ENCODE measurements around the gene P3H4.

The P3H4 gene

GRCh38 chr17:41797377-41797776 lies 14.4 kb downstream of the P3H4 start:
- H3K36me3 ChIP-seq (ENCODE audit: control insufficient read depth, insufficient read depth, low read length) = no peaks in the 10 kb centered on the region
- H3K9ac ChIP-seq (ENCODE audit: low read length) = no peak overlapping the region
- no peak overlapping the region for H3K4me3 ChIP-seq (ENCODE audit: low read length)
- peaks cover 52% of the 10 kb centered on the region for H3K4me1 ChIP-seq (ENCODE audit: control insufficient read depth, insufficient read depth, low read length)
- H3K9me3 ChIP-seq (ENCODE audit: control insufficient read depth, low read length) = no peaks in the 10 kb centered on the region
- no peaks in the 10 kb centered on the region for H3K27me3 ChIP-seq (ENCODE audit: control insufficient read depth, insufficient read depth, low read length)

DNA sequence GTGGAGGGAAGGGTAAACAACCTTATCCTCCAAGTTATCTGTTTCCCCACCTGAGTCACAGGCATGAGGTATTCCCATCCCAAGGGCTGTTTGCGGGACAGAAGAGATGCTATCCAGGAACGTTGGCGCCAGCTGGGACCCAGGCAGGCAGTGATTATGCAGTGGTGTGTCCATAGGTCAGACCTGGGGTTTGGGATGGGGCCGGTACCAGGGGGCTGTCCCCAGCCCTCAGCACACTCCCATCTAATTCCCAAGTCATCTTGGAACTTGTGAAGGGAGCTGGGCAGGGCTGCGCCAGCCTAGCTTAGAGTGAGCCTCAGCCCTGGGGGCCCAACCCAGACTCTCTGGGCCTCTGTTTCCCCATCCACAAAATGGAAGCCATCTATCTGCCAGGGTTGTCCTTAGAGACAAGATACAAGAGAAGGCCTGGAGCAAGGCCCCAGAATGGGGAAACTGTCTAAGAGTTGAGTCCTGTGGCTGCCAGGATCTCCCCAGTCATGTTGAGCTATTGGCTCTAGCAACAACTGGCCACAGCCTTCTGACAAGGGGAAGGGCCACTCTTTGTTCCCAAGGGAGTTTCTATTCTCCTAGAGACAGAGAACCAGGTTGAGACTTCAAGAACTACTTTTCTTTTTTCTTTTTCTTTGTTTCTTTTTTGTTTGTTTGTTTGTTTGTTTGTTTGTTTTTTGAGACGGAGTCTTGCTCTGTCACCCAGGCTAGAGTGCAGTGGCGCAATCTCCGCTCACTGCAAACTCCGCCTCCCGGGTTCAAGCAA lies 15.4 kb downstream of the P3H4 start:
- Histone ChIP-seq H3K9ac (ENCODE audit: low read length) (no peak overlapping the region), H3K9me3 (ENCODE audit: control insufficient read depth, low read length) (no peaks in the 10 kb centered on the region), H3K27me3 (ENCODE audit: control insufficient read depth, insufficient read depth, low read length) (no peaks in the 10 kb centered on the region), H3K4me3 (ENCODE audit: low read length) (no peak overlapping the region), H3K4me1 (ENCODE audit: control insufficient read depth, insufficient read depth, low read length) (peaks cover 60% of the 10 kb centered on the region), H3K36me3 (ENCODE audit: control insufficient read depth, insufficient read depth, low read length) (no peaks in the 10 kb centered on the region)

GRCh38 chr17:41794540-41794975 lies 17.2 kb downstream of the P3H4 start:
- Histone ChIP-seq H3K9me3 (ENCODE audit: control insufficient read depth, low read length) (no peaks in the 10 kb centered on the region), H3K27me3 (ENCODE audit: control insufficient read depth, insufficient read depth, low read length) (no peaks in the 10 kb centered on the region), H3K4me1 (ENCODE audit: control insufficient read depth, insufficient read depth, low read length) (peaks cover 46% of the 10 kb centered on the region), H3K36me3 (ENCODE audit: control insufficient read depth, insufficient read depth, low read length) (no peaks in the 10 kb centered on the region), H3K4me3 (ENCODE audit: low read length) (no peak overlapping the region), H3K9ac (ENCODE audit: low read length) (no peak overlapping the region)

- peak overlapping the region; percentile 42 for H3K9ac ChIP-seq (ENCODE audit: low read length)
- H3K36me3 ChIP-seq (ENCODE audit: control insufficient read depth, insufficient read depth, low read length) = no peaks in the 10 kb centered on the region
- H3K27me3 ChIP-seq (ENCODE audit: control insufficient read depth, insufficient read depth, low read length) = no peaks in the 10 kb centered on the region
- H3K9me3 ChIP-seq (ENCODE audit: control insufficient read depth, low read length) = no peaks in the 10 kb centered on the region
- H3K4me3 ChIP-seq (ENCODE audit: low read length) = no peak overlapping the region
- peaks cover 47% of the 10 kb centered on the region for H3K4me1 ChIP-seq (ENCODE audit: control insufficient read depth, insufficient read depth, low read length)
Observed at GRCh38 chr17:41793784-41794539, 17.8 kb downstream of the P3H4 start.

GRCh38 chr17:41792845-41793783 lies 18.6 kb downstream of the P3H4 start:
- Histone ChIP-seq H3K4me3 (ENCODE audit: low read length) (peak overlapping the region; percentile 12), H3K9me3 (ENCODE audit: control insufficient read depth, low read length) (no peaks in the 10 kb centered on the region), H3K4me1 (ENCODE audit: control insufficient read depth, insufficient read depth, low read length) (peaks cover 53% of the 10 kb centered on the region), H3K36me3 (ENCODE audit: control insufficient read depth, insufficient read depth, low read length) (no peaks in the 10 kb centered on the region), H3K27me3 (ENCODE audit: control insufficient read depth, insufficient read depth, low read length) (no peaks in the 10 kb centered on the region), H3K9ac (ENCODE audit: low read length) (peak overlapping the region; percentile 42)

DNA sequence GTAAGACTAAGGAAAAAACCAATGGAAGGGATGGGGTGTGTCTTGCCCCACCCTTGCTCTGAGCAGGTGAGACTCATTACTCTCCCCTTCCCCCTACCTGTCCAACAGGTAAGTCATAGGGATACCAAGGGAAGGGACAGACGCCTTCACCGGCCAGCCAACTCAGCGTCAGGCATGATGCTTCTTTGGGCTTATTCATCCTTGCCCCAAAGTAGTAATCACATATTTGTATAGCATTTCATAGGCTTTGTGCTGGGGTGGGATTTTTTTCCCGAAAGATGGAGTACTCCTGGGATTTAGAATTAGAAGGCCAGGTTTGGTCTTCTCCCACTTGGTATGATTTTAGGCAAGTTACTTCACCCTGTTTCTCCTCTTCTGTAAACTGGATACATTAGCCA lies 24.7 kb downstream of the P3H4 start:
- Histone ChIP-seq H3K9ac (ENCODE audit: low read length) (peak overlapping the region; percentile 48), H3K4me1 (ENCODE audit: control insufficient read depth, insufficient read depth, low read length) (peaks cover 53% of the 10 kb centered on the region)

DNA sequence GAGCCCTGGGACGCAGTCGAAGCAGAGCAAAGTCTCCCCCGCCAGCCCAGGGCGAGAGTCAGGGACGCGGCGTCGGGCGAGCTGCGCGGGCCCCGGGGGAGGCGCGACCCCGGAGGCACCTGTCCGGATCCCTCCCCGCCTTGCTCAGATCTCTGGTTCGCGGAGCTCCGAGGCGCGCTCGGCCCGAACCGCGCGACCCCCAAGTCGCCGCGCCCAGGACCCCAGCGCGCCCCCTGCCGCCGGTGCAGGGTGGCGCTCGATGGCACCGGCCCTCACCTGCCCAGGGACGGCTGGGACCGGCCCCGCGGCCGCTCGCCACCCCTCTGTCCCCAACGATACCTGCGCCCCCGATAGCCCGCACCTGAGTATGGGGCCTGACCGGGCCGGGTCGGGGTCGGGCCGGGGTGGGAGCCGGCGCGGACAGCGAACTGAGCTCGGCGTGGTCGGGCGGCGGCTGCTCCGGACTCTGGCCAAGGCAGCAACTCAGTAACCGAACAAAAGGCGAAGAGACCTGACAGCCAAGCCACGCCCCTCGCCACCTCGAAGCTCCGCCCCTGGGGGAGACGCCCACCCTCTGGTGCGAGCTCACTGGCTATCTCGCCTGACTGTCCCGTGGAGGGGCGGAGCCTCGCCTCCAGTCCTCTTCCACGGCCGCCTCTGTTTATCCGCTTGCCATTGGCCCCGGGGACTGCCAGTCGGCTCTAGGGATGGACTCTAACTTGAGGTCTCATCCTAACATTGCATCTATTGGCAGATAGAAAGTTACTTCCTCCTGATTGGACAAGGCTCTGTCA lies 25.3 kb downstream of the P3H4 start, which contains the start of gene JUP:
Gene JUP, minus strand, starts transcription at position 485 of the 794 bp plus-strand sequence. CDS start 14,857 bp downstream, outside the sequence.
- H3K9me3 ChIP-seq (ENCODE audit: control insufficient read depth, low read length) = no peaks in the 10 kb centered on the region
- no peaks in the 10 kb centered on the region for H3K27me3 ChIP-seq (ENCODE audit: control insufficient read depth, insufficient read depth, low read length)
- peak within 1 kb of the TSS; percentile 63 for H3K4me3 ChIP-seq (ENCODE audit: low read length)
- no peaks in the 10 kb centered on the region for H3K36me3 ChIP-seq (ENCODE audit: control insufficient read depth, insufficient read depth, low read length)
- peaks cover 53% of the 10 kb centered on the region for H3K4me1 ChIP-seq (ENCODE audit: control insufficient read depth, insufficient read depth, low read length)
- H3K9ac ChIP-seq (ENCODE audit: low read length) = peak within 1 kb of the TSS; percentile 98

More for the DNA sequence above, 24.7 kb downstream of the P3H4 start:
- Histone ChIP-seq H3K4me3 (ENCODE audit: low read length) (peak overlapping the region; percentile 2), H3K36me3 (ENCODE audit: control insufficient read depth, insufficient read depth, low read length) (no peaks in the 10 kb centered on the region), H3K27me3 (ENCODE audit: control insufficient read depth, insufficient read depth, low read length) (no peaks in the 10 kb centered on the region), H3K9me3 (ENCODE audit: control insufficient read depth, low read length) (no peaks in the 10 kb centered on the region)

- H3K9me3 ChIP-seq (ENCODE audit: control insufficient read depth, low read length) = no peaks in the 10 kb centered on the region
- peaks cover 51% of the 10 kb centered on the region for H3K4me1 ChIP-seq (ENCODE audit: control insufficient read depth, insufficient read depth, low read length)
- no peaks in the 10 kb centered on the region for H3K36me3 ChIP-seq (ENCODE audit: control insufficient read depth, insufficient read depth, low read length)
- no peaks in the 10 kb centered on the region for H3K27me3 ChIP-seq (ENCODE audit: control insufficient read depth, insufficient read depth, low read length)
- peak overlapping the region; percentile 63 for H3K4me3 ChIP-seq (ENCODE audit: low read length)
- peak overlapping the region; percentile 98 for H3K9ac ChIP-seq (ENCODE audit: low read length)
Observed at GRCh38 chr17:41785859-41786226, 25.9 kb downstream of the P3H4 start.

DNA sequence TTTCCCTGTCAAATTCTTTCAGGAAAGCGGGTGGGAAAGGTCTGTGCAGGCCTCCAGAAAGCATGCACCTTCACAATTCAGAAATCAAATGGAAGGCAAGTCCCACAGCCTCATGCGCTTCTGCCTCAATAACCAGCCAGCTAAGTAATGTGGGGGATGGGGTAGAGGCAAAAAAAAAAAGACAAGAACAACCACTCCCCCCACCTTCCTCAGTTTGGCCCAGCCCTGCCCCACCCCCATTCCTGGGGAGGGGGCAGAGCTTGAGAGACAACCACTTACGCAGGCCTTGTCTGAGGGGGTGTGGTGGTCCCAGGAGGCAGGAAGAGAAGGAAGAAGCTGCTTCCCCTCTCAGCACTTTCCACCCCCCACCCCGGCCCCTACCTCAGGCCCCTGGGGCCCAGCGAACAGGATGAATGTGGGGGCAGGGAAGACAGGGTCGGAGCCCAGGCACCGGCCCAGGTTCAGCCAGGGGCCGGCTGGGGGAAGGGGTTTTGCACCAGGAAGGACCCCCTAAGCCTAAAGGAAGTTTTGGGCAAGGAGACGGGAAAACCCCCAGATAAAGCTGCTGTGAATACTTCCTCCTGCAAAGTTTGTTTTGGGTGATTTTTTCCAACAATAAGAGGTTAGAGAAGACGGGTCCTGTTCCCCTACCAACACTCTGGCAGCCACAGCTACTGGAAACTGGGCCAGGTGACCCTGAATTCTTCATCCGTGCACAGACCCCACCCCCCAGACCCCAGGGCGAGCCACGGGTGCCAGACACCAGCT lies 26.5 kb downstream of the P3H4 start:
- peaks cover 51% of the 10 kb centered on the region for H3K4me1 ChIP-seq (ENCODE audit: control insufficient read depth, insufficient read depth, low read length)
- peak overlapping the region; percentile 63 for H3K4me3 ChIP-seq (ENCODE audit: low read length)
- peak overlapping the region; percentile 98 for H3K9ac ChIP-seq (ENCODE audit: low read length)

GRCh38 chr17:41784207-41784744 lies 27.5 kb downstream of the P3H4 start:
- Histone ChIP-seq H3K4me1 (ENCODE audit: control insufficient read depth, insufficient read depth, low read length) (peaks cover 50% of the 10 kb centered on the region), H3K4me3 (ENCODE audit: low read length) (peak overlapping the region; percentile 12), H3K9ac (ENCODE audit: low read length) (peak overlapping the region; percentile 98), H3K36me3 (ENCODE audit: control insufficient read depth, insufficient read depth, low read length) (no peaks in the 10 kb centered on the region), H3K27me3 (ENCODE audit: control insufficient read depth, insufficient read depth, low read length) (no peaks in the 10 kb centered on the region), H3K9me3 (ENCODE audit: control insufficient read depth, low read length) (no peaks in the 10 kb centered on the region)

More for the DNA sequence above, 26.5 kb downstream of the P3H4 start:
- H3K36me3 ChIP-seq (ENCODE audit: control insufficient read depth, insufficient read depth, low read length) = no peaks in the 10 kb centered on the region
- no peaks in the 10 kb centered on the region for H3K27me3 ChIP-seq (ENCODE audit: control insufficient read depth, insufficient read depth, low read length)
- no peaks in the 10 kb centered on the region for H3K9me3 ChIP-seq (ENCODE audit: control insufficient read depth, low read length)

All from mucosa of stomach (tissue), 1 donor.